ENCODE measurements around the gene PRXL2C. TPM values are rescaled to one million over a fixed set of nuclear protein-coding genes. Genes with fewer than 3 reads are reported as not detected.

Gene PRXL2C
- total and polyA plus RNA-seq, 2 of the 8 experiments (the other 6 are each of a cell fraction or from before 2014, with no cell fraction given): 2.8 to 7.3 TPM

GRCh38 chr9:96620181-96620514 is 35.0 kb downstream of the PRXL2C start (continued):
- TF ChIP-seq CTCF (IDR thresholded peaks at IDR 0.05; ENCODE audit: control extremely low read depth in 1 of 3, insufficient read depth in 1 of 3, low read depth in 1 of 3, low read length in 3 of 3) (no peak), KDM4A (IDR thresholded peaks at IDR 0.05; ENCODE audit: low read depth, low read length, severe bottlenecking) (no peak)
